Liver (tissue), 9 donors: ENCODE measurements around the gene ZNF691. TPM values are rescaled to one million over a fixed set of nuclear protein-coding genes. Genes with fewer than 3 reads are reported as not detected.

Experiments used
- DNase-seq: peaks from one replicate; pipeline ENCODE4 v3.0.0-alpha.2; 2017; ENCODE audit warnings: low spot score
- H3K27ac ChIP-seq, 2 donors: one replicate each; pipeline ENCODE4 v1.7.0; 2013; ENCODE audit warnings: inconsistent platforms in 2 of 2, low read length in 2 of 2, control low read depth in 1 of 2, low read depth in 1 of 2, mild to moderate bottlenecking in 1 of 2
- H3K27me3 ChIP-seq, 4 donors: one replicate each; pipeline versions ENCODE4 v1.6.1 to v1.7.0; 2013; ENCODE audit warnings: low read length in 3 of 4, inconsistent platforms in 1 of 4, mild to moderate bottlenecking in 1 of 4, moderate library complexity in 1 of 4; ENCODE audit not compliant: control insufficient read depth in 4 of 4, insufficient read depth in 4 of 4
- H3K36me3 ChIP-seq, 4 donors: one replicate each; pipeline versions ENCODE4 v1.6.1 to v1.7.0; 2013; ENCODE audit warnings: low read length in 3 of 4, mild to moderate bottlenecking in 3 of 4, low read depth in 1 of 4, moderate library complexity in 1 of 4; ENCODE audit not compliant: control insufficient read depth in 4 of 4, insufficient read depth in 3 of 4
- H3K4me1 ChIP-seq, 4 donors: one replicate each; pipeline versions ENCODE4 v1.6.1 to v1.7.0; 2013; ENCODE audit warnings: low read length in 3 of 4, mild to moderate bottlenecking in 3 of 4, moderate library complexity in 1 of 4; ENCODE audit not compliant: control insufficient read depth in 4 of 4, insufficient read depth in 4 of 4
- H3K4me3 ChIP-seq, 3 donors: one replicate each; pipeline versions ENCODE4 v1.6.1 to v1.7.0; 2013; ENCODE audit warnings: low read length in 3 of 3, control low read depth in 1 of 3, low read depth in 1 of 3, mild to moderate bottlenecking in 1 of 3
- H3K9ac ChIP-seq, 2 donors: one replicate each; pipeline ENCODE4 v1.7.0; 2013; ENCODE audit warnings: low read length in 2 of 2, mild to moderate bottlenecking in 2 of 2, moderate library complexity in 2 of 2, control low read depth in 1 of 2, low read depth in 1 of 2
- H3K9me3 ChIP-seq, 4 donors: one replicate each; pipeline versions ENCODE4 v1.6.1 to v1.7.0; 2013; ENCODE audit warnings: low read length in 3 of 4; ENCODE audit not compliant: control insufficient read depth in 4 of 4
- ATF3 ChIP-seq: IDR thresholded peaks from 2 replicates; pipeline ENCODE4 v1.6.1; 2016; ENCODE audit warnings: antibody characterized with exemption
- CTCF ChIP-seq: fragments of 150-350 bp; IDR thresholded peaks from 2 replicates; pipeline ENCODE4 v1.5.1; 2017; ENCODE audit warnings: improper control_type of control experiment, low read depth, low read length; ENCODE audit not compliant: missing input control
- FOXA1 ChIP-seq: IDR thresholded peaks from 2 replicates; pipeline ENCODE4 v1.6.1; 2016; ENCODE audit warnings: antibody characterized with exemption
- FOXA2 ChIP-seq: IDR thresholded peaks from 2 replicates; pipeline ENCODE4 v1.6.1; 2016; ENCODE audit warnings: antibody characterized with exemption
- HNF4A ChIP-seq, 2 donors: conservative IDR thresholded peaks; 2 replicates each; pipeline ENCODE4 v1.6.1; 2016; ENCODE audit warnings: antibody characterized with exemption in 2 of 2, mild to moderate bottlenecking in 2 of 2
- HNF4G ChIP-seq: IDR thresholded peaks from 2 replicates; pipeline ENCODE4 v1.6.1; 2016; ENCODE audit warnings: antibody characterized with exemption
- JUND ChIP-seq, 2 donors: IDR thresholded peaks; 2 replicates each; pipeline ENCODE4 v1.6.1; 2016; ENCODE audit warnings: antibody characterized with exemption in 2 of 2
- MAX ChIP-seq: IDR thresholded peaks from 2 replicates; pipeline ENCODE4 v1.6.1; 2016; ENCODE audit warnings: antibody characterized with exemption
- NR2F2 ChIP-seq: IDR thresholded peaks from 2 replicates; pipeline ENCODE4 v1.6.1; 2016; ENCODE audit warnings: antibody characterized with exemption
- RAD21 ChIP-seq, 2 donors: IDR thresholded peaks; 2 replicates each; pipeline ENCODE4 v1.6.1; 2016; ENCODE audit warnings: antibody characterized with exemption in 2 of 2, mild to moderate bottlenecking in 2 of 2
- REST ChIP-seq: IDR thresholded peaks from 2 replicates; pipeline ENCODE4 v1.6.1; 2016; ENCODE audit warnings: antibody characterized with exemption, mild to moderate bottlenecking
- SP1 ChIP-seq: IDR thresholded peaks from 2 replicates; pipeline ENCODE4 v1.6.1; 2018; ENCODE audit warnings: antibody characterized with exemption, mild to moderate bottlenecking
- TAF1 ChIP-seq: conservative IDR thresholded peaks from 2 replicates; pipeline ENCODE4 v1.6.1; 2016; ENCODE audit warnings: antibody characterized with exemption, mild to moderate bottlenecking
- ZBTB33 ChIP-seq: IDR thresholded peaks from 2 replicates; pipeline ENCODE4 v1.6.1; 2016; ENCODE audit warnings: antibody characterized with exemption
- WGBS: extraction: QIAGEN DNeasy Blood & Tissue Kit; methylation state at CpG from one replicate; pipeline ENCODE4 v1.1.7; 2013; 5-methylcytosine and 5-hydroxymethylcytosine counted together
- polyA plus RNA-seq, 2 donors: library from polyadenylated mRNA; stranded (reverse) in 1 of 2; unstranded in 1 of 2; fragments of 200-250 nt in 1 of 2; fragments of >200 nt in 1 of 2; fragmentation: Nextera tagmentation in 1 of 2; extraction: Ambion mirVana in 1 of 2; gene quantifications; one replicate each; pipeline versions ENCODE4 v1.2.1 to v1.2.3, GENCODE V29; 2013 to 2015
- total RNA-seq, 2 donors: library from RNA; depleted of rRNA; stranded (reverse); fragments of >200 nt; gene quantifications; one replicate each; pipeline ENCODE4 v1.2.3, GENCODE V29; 2014
- donor health status: healthy.
- donor health status: healthy.
- donor health status: healthy.
- donor health status: healthy.
- donor health status: healthy.

The ZNF691 gene
- total and polyA plus RNA-seq, 4 donors: 2.7 to 8.9 (median 5.5) TPM

GRCh38 chr1:42820813-42821212 lies 25.6 kb upstream of the ZNF691 start:
- no peak for DNase-seq
- Histone ChIP-seq H3K27me3 (no peaks in the 10 kb centered on the region), H3K4me3 (no peak overlapping the region), H3K9me3 (no peaks in the 10 kb centered on the region), H3K36me3 (no peaks in the 10 kb centered on the region), H3K9ac (no peak overlapping the region), H3K4me1 (peaks cover 10 to 50% (median 38%) of the 10 kb centered on the region in 4 donors), H3K27ac (peak overlapping the region in 1 of 2 donors; percentile 46)
- WGBS: 68% methylated on average over 1 of the region's 1 CpG
- TF ChIP-seq ATF3: no peak
- no peak for TF ChIP-seq FOXA1
- no peak for TF ChIP-seq FOXA2
- TF ChIP-seq SP1: no peak
- TF ChIP-seq HNF4A (conservative IDR thresholded peaks at IDR 0.05): no peak
- TF ChIP-seq JUND (IDR thresholded peaks at IDR 0.05): no peak
- no peak for TF ChIP-seq REST
- TF ChIP-seq HNF4G: no peak
- TF ChIP-seq NR2F2: no peak
- TF ChIP-seq TAF1: no peak
- no peak for TF ChIP-seq RAD21 (IDR thresholded peaks at IDR 0.05)
- TF ChIP-seq CTCF: no peak
- no peak for TF ChIP-seq ZBTB33
- TF ChIP-seq MAX: no peak

- Histone ChIP-seq H3K9me3 (no peaks in the 10 kb centered on the region), H3K4me1 (peaks cover 7 to 45% (median 32%) of the 10 kb centered on the region in 4 donors)
Measured at GRCh38 chr1:42821690-42822089, 24.7 kb upstream of the ZNF691 start.

More at GRCh38 chr1:42821690-42822089, 24.7 kb upstream of the ZNF691 start:
- no peak for DNase-seq
- 98% methylated on average over 2 of the region's 2 CpGs for WGBS
- H3K36me3 ChIP-seq: peaks cover 0 to 1% (median 0%) of the 10 kb centered on the region in 4 donors
- no peak overlapping the region for H3K4me3 ChIP-seq
- no peak for TF ChIP-seq FOXA2
- no peak for TF ChIP-seq SP1
- no peak for TF ChIP-seq ATF3
- TF ChIP-seq TAF1: no peak
- H3K27ac ChIP-seq: no peak overlapping the region
- no peaks in the 10 kb centered on the region for H3K27me3 ChIP-seq
- no peak overlapping the region for H3K9ac ChIP-seq
